ENCODE measurements around the gene PEA15.

The PEA15 gene

DNA sequence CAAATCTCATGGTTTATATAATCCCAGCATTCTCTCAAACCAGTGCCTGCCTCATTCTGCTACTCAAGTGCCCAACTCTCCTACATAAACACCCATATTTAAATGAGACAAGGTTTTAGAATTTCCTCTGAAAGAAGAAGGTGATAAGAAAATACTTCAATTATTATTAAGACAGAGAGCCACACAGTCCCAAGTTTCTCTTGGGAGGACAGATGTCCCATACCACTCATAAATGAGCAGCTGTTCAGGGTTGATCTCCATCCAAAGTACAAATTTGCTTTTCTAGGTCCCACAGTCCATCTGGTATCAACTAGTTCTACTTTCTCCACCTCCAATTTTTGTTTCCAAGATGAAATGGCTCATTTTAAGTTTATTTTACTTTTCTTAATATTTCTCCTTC lies 45.8 kb downstream of the PEA15 start:
- no peak for DNase-seq (ENCODE audit: low read depth in 1 of 2, low spot score in 1 of 2)
- Histone ChIP-seq H3K4me3 (replicated peaks; ENCODE audit: insufficient read depth, low read length) (no peak overlapping the region), H3K27me3 (ENCODE audit: insufficient read depth, poor library complexity, severe bottlenecking) (no peaks in the 10 kb centered on the region), H3K27ac (replicated peaks) (no peak overlapping the region)
- TF ChIP-seq POLR2AphosphoS5 (IDR thresholded peaks at IDR 0.05; ENCODE audit: low read depth) (no peak), SPI1 (IDR thresholded peaks at IDR 0.05; ENCODE audit: borderline replicate concordance, low read depth) (no peak)
- TF ChIP-seq, protein P1, sequence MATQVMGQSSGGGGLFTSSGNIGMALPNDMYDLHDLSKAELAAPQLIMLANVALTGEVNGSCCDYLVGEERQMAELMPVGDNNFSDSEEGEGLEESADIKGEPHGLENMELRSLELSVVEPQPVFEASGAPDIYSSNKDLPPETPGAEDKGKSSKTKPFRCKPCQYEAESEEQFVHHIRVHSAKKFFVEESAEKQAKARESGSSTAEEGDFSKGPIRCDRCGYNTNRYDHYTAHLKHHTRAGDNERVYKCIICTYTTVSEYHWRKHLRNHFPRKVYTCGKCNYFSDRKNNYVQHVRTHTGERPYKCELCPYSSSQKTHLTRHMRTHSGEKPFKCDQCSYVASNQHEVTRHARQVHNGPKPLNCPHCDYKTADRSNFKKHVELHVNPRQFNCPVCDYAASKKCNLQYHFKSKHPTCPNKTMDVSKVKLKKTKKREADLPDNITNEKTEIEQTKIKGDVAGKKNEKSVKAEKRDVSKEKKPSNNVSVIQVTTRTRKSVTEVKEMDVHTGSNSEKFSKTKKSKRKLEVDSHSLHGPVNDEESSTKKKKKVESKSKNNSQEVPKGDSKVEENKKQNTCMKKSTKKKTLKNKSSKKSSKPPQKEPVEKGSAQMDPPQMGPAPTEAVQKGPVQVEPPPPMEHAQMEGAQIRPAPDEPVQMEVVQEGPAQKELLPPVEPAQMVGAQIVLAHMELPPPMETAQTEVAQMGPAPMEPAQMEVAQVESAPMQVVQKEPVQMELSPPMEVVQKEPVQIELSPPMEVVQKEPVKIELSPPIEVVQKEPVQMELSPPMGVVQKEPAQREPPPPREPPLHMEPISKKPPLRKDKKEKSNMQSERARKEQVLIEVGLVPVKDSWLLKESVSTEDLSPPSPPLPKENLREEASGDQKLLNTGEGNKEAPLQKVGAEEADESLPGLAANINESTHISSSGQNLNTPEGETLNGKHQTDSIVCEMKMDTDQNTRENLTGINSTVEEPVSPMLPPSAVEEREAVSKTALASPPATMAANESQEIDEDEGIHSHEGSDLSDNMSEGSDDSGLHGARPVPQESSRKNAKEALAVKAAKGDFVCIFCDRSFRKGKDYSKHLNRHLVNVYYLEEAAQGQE (IDR thresholded peaks at IDR 0.05; ENCODE audit: insufficient replicate concordance, low read depth) = no peak

DNA sequence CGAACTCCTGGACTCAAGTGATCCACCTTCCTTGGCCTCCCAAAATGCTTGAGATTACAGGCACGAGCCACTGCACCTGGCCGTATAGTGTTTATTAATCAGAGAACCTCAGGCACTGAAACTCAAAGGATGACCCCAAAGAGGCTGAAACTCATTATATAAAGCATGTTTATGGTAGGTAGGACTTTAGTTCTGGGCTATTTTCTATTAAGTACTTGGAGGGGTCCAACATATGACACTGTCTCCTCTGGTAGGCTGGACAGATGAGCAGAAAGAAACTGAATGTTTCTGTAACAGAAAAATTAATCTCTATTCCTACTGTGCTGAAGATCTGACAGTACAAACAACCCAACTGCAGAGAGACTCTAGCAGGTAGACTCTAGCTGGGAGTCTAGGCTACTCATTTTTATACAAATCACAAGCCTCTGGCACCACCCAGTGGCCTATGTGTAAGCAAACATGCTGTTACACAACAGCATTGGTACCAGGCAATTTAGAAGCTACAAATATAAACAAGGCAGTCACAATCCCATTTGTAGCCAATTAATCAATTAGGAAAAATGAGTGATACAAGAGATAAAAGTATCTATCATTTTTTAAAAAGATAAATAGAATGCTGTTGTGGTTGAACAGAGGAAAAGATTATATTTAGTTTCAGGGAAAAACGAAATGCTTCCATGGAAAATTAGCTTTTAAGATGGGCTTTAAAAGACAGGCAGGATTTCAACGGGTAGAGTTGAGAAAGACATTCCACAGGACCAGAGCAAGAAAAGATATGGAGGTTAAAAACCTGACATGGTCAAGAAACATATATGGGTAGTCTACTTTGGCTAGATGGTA lies 46.7 kb downstream of the PEA15 start:
- TF ChIP-seq, protein P2, sequence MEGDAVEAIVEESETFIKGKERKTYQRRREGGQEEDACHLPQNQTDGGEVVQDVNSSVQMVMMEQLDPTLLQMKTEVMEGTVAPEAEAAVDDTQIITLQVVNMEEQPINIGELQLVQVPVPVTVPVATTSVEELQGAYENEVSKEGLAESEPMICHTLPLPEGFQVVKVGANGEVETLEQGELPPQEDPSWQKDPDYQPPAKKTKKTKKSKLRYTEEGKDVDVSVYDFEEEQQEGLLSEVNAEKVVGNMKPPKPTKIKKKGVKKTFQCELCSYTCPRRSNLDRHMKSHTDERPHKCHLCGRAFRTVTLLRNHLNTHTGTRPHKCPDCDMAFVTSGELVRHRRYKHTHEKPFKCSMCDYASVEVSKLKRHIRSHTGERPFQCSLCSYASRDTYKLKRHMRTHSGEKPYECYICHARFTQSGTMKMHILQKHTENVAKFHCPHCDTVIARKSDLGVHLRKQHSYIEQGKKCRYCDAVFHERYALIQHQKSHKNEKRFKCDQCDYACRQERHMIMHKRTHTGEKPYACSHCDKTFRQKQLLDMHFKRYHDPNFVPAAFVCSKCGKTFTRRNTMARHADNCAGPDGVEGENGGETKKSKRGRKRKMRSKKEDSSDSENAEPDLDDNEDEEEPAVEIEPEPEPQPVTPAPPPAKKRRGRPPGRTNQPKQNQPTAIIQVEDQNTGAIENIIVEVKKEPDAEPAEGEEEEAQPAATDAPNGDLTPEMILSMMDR (IDR thresholded peaks at IDR 0.05; ENCODE audit: insufficient read depth, low read length) = peak; percentile 67
- TF ChIP-seq, protein P1 (IDR thresholded peaks at IDR 0.05; ENCODE audit: insufficient replicate concordance, low read depth) = no peak
- no peak for TF ChIP-seq POLR2AphosphoS5 (IDR thresholded peaks at IDR 0.05; ENCODE audit: low read depth)
- Histone ChIP-seq H3K27me3 (ENCODE audit: insufficient read depth, poor library complexity, severe bottlenecking) (no peaks in the 10 kb centered on the region), H3K27ac (replicated peaks) (0 out of 2 replicates have a peak overlapping the region, but pooled peaks have one; percentile 10), H3K4me3 (replicated peaks; ENCODE audit: insufficient read depth, low read length) (no peak overlapping the region)
- peak; percentile 51 to 68 for DNase-seq (ENCODE audit: low read depth in 1 of 2, low spot score in 1 of 2)

- Histone ChIP-seq H3K4me3 (replicated peaks; ENCODE audit: insufficient read depth, low read length) (no peak overlapping the region), H3K27ac (replicated peaks) (no peak overlapping the region), H3K27me3 (ENCODE audit: insufficient read depth, poor library complexity, severe bottlenecking) (no peaks in the 10 kb centered on the region)
- no peak for DNase-seq (ENCODE audit: low read depth in 1 of 2, low spot score in 1 of 2)
- TF ChIP-seq, protein P1 (IDR thresholded peaks at IDR 0.05; ENCODE audit: insufficient replicate concordance, low read depth) = no peak
- TF ChIP-seq, protein P2 (IDR thresholded peaks at IDR 0.05; ENCODE audit: insufficient read depth, low read length) = no peak
- TF ChIP-seq POLR2AphosphoS5 (IDR thresholded peaks at IDR 0.05; ENCODE audit: low read depth) (no peak), GABPA (IDR thresholded peaks at IDR 0.05; ENCODE audit: low read depth) (no peak), SPI1 (IDR thresholded peaks at IDR 0.05; ENCODE audit: borderline replicate concordance, low read depth) (no peak)
Measured at GRCh38 chr1:160255781-160256300, 50.7 kb downstream of the PEA15 start.
